ENCODE data around the gene LRMDA.

Gene LRMDA

DNA sequence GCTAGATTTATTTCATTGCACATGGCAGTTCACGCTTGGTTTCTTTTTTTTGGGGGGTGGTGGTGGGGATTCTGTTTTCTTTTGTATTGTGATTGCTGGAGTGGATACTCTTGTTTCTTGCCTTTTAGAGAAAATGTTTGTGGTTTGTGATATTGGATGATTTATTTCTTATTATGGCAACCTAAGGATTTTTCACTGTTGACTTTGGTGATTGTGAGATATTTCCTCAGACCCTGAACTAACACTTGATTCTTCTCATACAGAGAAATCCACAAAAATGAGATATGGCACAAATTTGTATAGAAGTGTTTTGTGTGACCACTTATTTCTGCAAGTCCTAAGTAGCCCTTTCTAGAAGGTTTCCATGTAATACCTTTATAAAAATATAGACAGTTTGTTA lies 871.1 kb downstream of the LRMDA start:
- no peak for DNase-seq

DNA sequence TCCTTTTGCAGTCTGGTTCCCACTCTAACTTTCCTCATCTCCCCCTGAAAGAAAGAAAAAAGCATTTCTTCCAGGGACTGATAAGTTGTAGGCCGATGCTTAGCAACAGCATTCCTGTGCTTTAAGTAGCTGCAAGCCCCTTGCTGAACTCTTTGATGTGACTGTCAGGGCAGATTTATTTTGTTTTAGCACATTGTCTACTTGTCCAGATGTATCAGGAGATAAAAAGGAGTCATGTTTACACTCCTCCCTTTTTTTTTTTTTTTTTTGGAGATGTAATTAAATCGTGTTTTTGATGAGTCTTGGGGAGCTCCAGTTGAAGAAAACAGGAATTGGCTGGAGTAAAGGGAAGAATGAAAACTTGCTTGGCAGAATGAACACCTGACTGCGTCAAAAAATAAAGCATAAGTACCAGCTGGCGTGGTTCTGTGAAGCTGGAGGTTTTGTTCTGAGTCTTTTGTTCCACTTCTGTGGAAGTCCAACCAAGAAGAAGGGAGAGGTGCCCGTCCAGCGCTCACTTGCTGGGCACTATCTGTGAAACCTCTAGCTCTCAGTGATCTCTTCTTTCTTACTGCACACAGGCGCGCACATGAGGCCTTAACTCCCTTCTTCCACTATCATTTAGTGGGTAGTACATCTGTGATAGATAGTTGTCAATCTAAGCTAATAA lies 871.7 kb downstream of the LRMDA start:
- peak; percentile 83 for DNase-seq

DNA sequence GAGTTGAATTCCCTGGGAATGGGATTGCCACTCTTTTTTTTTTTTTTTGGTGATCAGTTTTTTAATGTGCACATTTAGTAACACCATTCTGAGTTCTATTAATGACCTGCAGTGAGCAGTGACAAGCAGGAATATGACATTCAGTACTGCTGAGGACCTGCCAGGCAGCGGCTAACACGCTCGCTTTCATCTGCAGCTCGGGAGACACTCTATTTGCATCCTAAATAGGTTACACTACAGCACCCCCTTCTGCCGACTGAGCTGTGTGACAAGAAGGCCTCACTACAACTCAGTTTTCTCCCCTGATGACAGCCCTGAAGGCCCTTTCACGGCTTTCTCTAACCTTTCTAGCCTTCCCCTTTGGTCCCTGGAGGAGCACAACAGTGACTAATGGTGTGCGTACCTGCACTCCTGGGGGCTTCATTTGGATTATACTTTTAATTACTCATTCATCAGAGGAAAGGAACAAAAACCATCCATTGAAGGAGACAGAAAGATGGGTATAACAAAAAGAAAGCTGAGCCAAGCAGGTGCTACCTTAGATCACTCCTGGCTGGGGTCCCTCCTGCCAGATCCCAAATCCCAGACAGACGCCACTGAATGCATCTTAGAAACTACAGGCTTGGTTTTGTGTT lies 872.4 kb downstream of the LRMDA start:
- DNase-seq: peak; percentile 93

DNA sequence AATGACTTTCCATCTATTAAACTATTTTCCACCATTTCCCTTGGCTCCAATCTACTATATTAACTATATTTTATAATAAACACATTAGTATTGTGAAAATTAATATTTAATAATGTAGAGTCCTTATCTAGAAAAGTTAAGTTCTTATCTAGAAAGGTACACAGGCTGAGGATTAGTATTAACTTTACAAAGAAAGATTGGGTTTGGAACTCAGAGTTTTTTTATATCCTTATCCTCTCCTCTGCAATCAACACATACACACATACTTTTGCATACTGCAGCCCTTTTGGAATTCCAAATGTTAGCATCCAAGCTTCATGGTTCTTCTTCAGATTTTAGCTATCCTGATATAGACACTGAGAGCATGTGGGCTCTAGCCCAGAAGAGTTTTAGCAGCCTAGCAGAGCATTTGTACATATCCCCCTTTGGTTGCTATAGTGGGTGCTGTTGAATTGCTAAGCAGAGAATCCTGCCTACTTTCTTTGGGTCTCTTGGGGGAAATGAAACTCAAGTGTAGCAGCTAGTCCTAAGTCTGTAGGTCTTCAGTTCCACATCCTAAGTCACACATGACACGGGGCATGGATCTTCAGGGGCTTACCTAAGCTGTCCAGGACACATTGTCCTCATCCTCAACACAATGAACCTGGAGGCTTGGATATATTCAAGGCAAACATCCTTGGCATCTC lies 874.6 kb downstream of the LRMDA start:
- no peak for DNase-seq

- DNase-seq: no peak
These were observed 875.4 kb downstream of the LRMDA start for GRCh38 chr10:76306856-76307255.

DNA sequence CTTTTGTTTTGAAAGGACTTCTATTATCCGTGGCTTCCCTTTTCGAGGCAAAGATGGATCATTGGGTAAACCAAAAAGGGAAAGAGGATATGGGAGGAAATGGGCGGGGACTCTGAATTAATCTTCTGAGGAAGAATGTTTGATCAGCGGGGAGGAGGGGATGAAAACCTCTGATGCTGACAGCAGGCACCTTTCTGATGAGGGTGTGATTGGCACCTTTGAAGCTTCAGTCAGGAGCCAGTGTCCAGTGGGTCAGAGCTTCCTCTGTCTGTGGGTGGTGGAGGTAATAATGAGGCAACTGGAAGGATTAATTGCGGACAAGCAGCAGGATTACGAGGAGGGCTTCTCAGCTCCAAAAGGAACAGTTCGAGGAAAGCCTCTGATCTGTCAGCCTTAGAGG lies 877.6 kb downstream of the LRMDA start:
- peak; percentile 51 for DNase-seq

DNA sequence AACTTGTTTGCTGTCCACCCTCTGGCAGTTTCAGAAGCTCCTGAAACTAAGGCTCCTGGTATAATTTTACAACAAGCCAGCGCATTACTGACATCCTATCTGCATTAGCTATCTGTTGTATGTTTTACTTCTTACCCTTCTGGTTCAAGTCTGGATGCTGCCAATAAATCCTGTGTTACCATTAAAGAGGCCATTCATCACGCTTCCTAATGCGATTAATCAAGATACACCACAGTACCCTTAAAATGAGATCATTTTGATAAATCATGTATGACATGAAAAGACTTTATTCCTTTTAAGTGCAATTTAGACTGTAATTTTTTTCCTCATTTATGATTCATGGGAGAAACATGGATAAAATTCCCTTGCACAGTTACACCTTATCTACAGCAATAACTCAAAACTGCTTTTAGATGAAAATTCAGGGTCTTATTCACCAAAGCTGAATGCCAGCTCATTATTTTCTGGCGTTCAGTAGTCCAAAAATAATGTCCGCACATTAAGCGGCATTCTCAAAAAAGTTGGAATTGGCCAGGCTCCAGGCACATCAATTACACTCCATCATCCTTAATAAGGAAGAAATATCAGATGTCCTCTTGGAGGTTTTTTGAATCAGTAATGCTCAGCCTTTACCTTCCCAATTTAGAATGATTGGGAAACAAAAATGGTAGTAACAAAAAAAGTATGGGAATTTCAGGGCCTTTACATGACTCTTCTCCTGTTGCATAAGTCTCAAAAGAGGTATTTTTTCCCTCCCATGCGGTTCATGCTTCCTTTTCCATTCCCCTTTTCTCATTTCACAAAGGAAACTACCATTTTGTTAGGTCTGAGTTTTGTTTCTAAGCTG lies 878.5 kb downstream of the LRMDA start:
- peak; percentile 55 for DNase-seq

- DNase-seq: peak; percentile 38
These were observed 879.2 kb downstream of the LRMDA start for GRCh38 chr10:76310588-76311080.

GRCh38 chr10:76311752-76312636 lies 880.6 kb downstream of the LRMDA start:
- DNase-seq: no peak

DNA sequence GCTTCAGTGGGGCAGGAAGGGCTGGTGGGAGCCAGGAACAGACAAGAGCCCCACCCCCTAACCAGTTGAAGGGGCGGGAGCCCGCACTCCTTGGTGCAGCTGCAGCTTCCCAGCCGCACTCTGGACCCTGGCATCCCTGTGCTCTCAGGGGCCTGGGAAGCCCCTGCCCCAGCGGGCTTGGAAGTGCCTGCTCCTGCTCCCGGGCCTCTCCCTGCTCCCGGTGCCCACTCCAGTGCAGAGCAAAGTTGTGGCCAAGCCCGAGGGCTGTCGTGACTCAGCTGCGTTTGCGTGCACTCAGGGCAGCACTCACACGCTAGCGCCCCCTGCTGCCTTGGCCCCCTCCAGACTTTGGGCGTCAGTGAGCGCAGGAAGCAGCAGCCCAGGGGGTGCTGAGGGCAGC lies 883.8 kb downstream of the LRMDA start:
- no peak for DNase-seq

GRCh38 chr10:76316234-76316633 lies 884.8 kb downstream of the LRMDA start:
- no peak for DNase-seq

DNA sequence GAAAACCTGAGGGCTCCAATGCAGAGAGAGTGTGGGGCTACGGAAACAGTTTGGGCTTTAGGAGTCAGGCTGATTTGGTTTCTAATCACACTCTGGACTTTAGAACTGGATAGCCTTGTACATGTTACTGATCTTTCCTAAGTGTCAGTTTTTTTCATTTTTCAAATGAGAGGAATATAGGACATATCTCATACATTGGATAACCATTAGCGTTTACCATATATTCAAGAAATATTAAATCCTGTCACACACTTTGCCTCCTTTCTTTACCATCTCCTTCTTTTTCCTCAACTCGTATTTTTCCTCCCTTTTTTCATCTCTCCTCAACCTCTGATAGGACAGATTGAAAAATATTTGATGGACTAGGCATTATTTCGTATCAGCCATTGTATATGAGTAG lies 885.7 kb downstream of the LRMDA start:
- no peak for DNase-seq

GRCh38 chr10:76318211-76318610 lies 886.8 kb downstream of the LRMDA start:
- DNase-seq: no peak

DNA sequence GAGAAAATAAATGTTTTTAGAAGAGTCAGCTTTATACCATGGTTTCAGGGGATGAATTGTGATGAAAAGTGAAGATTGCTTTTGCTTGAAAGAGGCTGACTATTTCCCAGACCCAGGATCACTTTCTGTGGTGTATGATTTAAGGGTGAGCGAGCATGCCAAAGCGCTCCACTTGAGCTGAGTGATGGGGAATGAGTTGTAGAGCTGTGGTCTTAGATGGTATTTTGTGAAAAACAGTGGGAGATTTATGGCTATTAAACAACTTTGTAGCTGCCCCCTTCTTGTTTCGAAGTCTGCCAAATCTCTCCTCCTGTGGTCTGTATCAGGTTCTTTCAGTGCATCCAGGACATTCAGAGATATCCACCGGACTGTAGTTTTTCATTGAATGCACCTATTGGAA lies 888.2 kb downstream of the LRMDA start:
- DNase-seq: peak; percentile 66

DNA sequence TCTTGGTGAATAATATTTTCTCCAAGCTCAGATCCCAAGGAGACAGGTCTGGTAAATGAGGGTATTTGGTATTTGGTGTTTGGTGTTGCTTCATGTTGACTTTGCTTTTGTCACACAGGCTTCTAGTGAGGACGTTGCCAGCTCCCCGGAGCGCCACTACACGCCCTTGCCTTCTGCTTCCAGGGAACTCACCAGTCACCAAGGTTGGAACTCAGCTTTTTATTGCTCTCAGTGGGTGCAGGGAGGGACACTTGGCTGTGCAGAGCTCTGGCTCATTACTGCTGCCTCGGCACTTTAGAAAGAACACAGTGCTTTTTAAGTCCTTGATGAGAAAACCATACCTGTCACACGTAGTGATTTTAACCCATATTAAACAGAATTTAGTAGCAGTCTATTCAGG lies 892.9 kb downstream of the LRMDA start:
- no peak for DNase-seq

GRCh38 chr10:76327441-76327840 lies 896.0 kb downstream of the LRMDA start:
- DNase-seq: no peak

DNA sequence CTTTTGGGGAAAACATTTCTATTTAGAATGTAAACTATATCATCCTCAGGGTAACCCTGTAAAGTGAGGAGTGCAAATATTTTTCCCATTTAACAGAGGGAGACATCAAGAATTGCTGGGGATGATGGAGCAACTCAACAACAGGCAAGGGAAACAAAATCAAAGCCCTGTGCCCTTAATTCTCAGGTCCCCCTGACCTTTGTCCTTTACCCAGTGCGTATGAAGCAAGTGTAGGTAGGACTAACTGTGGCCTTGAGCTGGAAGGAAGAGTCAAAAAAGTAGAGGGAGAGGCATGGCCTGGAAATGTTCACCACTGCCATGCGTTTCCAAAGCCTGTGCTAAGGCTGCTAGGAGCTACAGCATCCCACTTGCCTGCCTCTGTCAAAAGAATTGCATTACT lies 896.9 kb downstream of the LRMDA start:
- no peak for DNase-seq

- no peak for DNase-seq
These were observed 898.6 kb downstream of the LRMDA start for GRCh38 chr10:76329891-76330575.

DNA sequence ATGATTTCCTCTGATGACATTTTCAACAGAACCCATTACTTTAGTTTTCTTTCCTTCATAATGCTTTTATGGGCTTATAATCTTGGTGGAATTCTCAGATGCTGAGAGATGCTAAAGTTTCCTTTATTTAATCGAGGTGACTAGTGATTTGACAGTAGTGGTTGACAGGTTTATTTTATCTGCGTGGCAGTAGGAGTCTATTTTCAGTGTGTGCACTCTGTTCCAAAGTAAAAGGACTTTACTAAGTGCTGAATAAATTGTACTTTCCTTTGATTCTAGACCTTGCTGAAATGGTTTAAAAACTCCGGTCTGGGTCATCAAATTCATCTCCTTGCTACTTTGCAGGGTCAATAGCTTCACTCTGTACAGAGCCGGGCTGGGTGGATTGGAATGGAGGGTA lies 900.3 kb downstream of the LRMDA start:
- DNase-seq: no peak

DNA sequence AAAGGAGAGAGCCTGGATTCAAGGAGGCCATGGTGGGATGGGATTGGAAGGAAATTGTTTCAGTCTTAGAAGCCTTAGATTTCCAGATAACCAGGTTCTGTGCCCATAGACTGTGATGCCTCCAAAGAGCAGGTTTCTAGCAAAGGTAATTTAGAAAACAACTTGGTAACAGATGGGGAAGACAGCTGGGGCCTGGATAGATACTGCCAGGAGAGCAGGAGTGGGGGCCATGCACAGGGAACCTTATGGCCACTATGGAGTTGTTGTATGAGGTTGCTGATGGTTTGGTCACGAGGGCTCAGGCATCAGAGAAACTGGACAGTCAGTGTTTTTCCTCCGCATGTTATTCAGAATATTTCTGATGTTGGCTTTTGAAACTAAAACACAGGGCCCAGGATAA lies 901.9 kb downstream of the LRMDA start:
- no peak for DNase-seq

GRCh38 chr10:76333796-76334195 lies 902.4 kb downstream of the LRMDA start:
- DNase-seq: peak; percentile 69

GRCh38 chr10:76334255-76334654 lies 902.8 kb downstream of the LRMDA start:
- DNase-seq: no peak

Measured in eye (tissue), 1 donor.